ENCODE data around the gene PRR12. TPM values are rescaled to one million over a fixed set of nuclear protein-coding genes. Genes with fewer than 3 reads are reported as not detected.

PRR12 gene
- total and polyA plus RNA-seq, 2 donors (not counting 3 experiments of a cell fraction or from before 2014, with no cell fraction given) = 1.9 to 37.0 TPM

- H3K79me2 ChIP-seq (ENCODE audit: control insufficient read depth, insufficient read depth, low read length) = peaks cover 4% of the 10 kb centered on the region
- no peak overlapping the region for H3K27ac ChIP-seq (ENCODE audit: insufficient read depth, low read depth, low read length)
- no peaks in the 10 kb centered on the region for H3K9me1 ChIP-seq (replicated peaks; ENCODE audit: control insufficient read depth, extremely low read depth, insufficient read depth, low read length)
- no peaks in the 10 kb centered on the region for H3K9me3 ChIP-seq (replicated peaks; ENCODE audit: control insufficient read depth, insufficient read depth, low read length)
- no TSS peak for BruUV-seq (replicated peaks)
- dilution Hi-C loops (cut with MboI; ENCODE audit: extremely low pct_ligation_motif_present, low sequenced_read_pairs) (no loop called here), intact Hi-C loops (cut with micrococcal nuclease) (loop anchor here (1.0 to 2.0 kb wide), 2 partner anchors 82 to 170 kb away; no protein-coding TSS in a partner anchor)
- H3K36me3 ChIP-seq (ENCODE audit: control insufficient read depth in 2 of 2, extremely low read depth in 1 of 2, insufficient read depth in 2 of 2, low read length in 2 of 2) = no peaks in the 10 kb centered on the region
- H3K4me1 ChIP-seq (ENCODE audit: control insufficient read depth, extremely low read depth, insufficient read depth, low read length) = peaks cover 5% of the 10 kb centered on the region
- TF ChIP-seq JUN (IDR thresholded peaks at IDR 0.05; ENCODE audit: borderline replicate concordance, insufficient read depth, insufficient read length, low read depth) (no peak), FOS (IDR thresholded peaks at IDR 0.05; ENCODE audit: borderline replicate concordance, insufficient read depth, low read length) (no peak), POLR2A (IDR thresholded peaks at IDR 0.05; ENCODE audit: low read depth, low read length) (no peak), CTCF (IDR thresholded peaks at IDR 0.05; ENCODE audit: extremely low read depth in 1 of 2, insufficient read depth in 1 of 2, low read depth in 1 of 2, low read length in 2 of 2) (peak; percentile 95 to 97), MYC (IDR thresholded peaks at IDR 0.05; ENCODE audit: low read depth, low read length) (no peak)
- POLR2A ChIA-PET = no interaction called here
- H2AFZ ChIP-seq (ENCODE audit: low read depth, low read length) = peak overlapping the region; percentile 82
- H4K20me1 ChIP-seq (replicated peaks; ENCODE audit: control insufficient read depth, extremely low read depth, insufficient read depth, low read length) = no peaks in the 10 kb centered on the region
- CTCF ChIA-PET = interaction anchor here (0.7 to 2.9 kb wide), 14 partner anchors 8 to 169 kb away, joined by 3 to 10 read pairs (median 4); partner anchors contain the start of genes RRAS and SCAF1
- FAIRE-seq (peak; percentile 93), DNase-seq (ENCODE audit: low read depth, low spot score) (peak; percentile 81)
- H3K27me3 ChIP-seq (ENCODE audit: control insufficient read depth in 2 of 2, insufficient read depth in 2 of 2, low read length in 2 of 2) = no peaks in the 10 kb centered on the region
- H3K4me3 ChIP-seq (replicated peaks in 1 of 3; ENCODE audit: insufficient read depth in 1 of 3, low read depth in 1 of 3, low read length in 3 of 3) = peak overlapping the region in 1 of 3 experiments; percentile 26
- peak overlapping the region; percentile 18 for H3K9ac ChIP-seq (replicated peaks; ENCODE audit: extremely low read depth, insufficient read depth, low read length)
- peak overlapping the region; percentile 19 for H3K4me2 ChIP-seq (ENCODE audit: insufficient read depth, low read length)
Measured at GRCh38 chr19:49672131-49672919, 81.3 kb downstream of the PRR12 start.

Small RNAs within 50 kb of the gene (small RNA-seq; reads per million reads assigned to genes)
- gene RF00019 (ENCODE audit: insufficient read depth, insufficient read length, low read depth, low replicate concordance) = not detected

Other genes with a start within 250 kb of the PRR12 start
- 89.4 and 93.3 TPM in 2 replicates for gene TEAD2, start 228.8 kb upstream of the PRR12 start, total RNA-seq
- gene TEAD2, start 228.8 kb upstream of the PRR12 start, polyA plus RNA-seq = 60.3 and 60.9 TPM in 2 replicates
- gene DKKL1, start 227.3 kb upstream of the PRR12 start, total RNA-seq = not detected in 2 replicates
- gene DKKL1, start 227.3 kb upstream of the PRR12 start, polyA plus RNA-seq = 0.21 and 0.35 TPM in 2 replicates
- gene KASH5, start 202.9 kb upstream of the PRR12 start, total RNA-seq = not detected in 2 replicates
- gene KASH5, start 202.9 kb upstream of the PRR12 start, polyA plus RNA-seq = 0.03 TPM in 1 of 2 replicates, not detected in the other
- gene PTH2, start 167.7 kb upstream of the PRR12 start, total RNA-seq = not detected in 2 replicates
- gene PTH2, start 167.7 kb upstream of the PRR12 start, polyA plus RNA-seq = not detected in 2 replicates
- not detected in 2 replicates for gene GFY, start 165.8 kb upstream of the PRR12 start, total RNA-seq
- gene GFY, start 165.8 kb upstream of the PRR12 start, polyA plus RNA-seq = not detected in 2 replicates
- gene SLC17A7, start 149.7 kb upstream of the PRR12 start, total RNA-seq = 0.13 and 0.25 TPM in 2 replicates
- 0.06 and 0.07 TPM in 2 replicates for gene SLC17A7, start 149.7 kb upstream of the PRR12 start, polyA plus RNA-seq
- gene PIH1D1, start 139.4 kb upstream of the PRR12 start, total RNA-seq = 84.1 and 86.9 TPM in 2 replicates
- gene PIH1D1, start 139.4 kb upstream of the PRR12 start, polyA plus RNA-seq = 72.6 and 83.2 TPM in 2 replicates
- 27.6 and 38.8 TPM in 2 replicates for gene ALDH16A1, start 138.0 kb upstream of the PRR12 start, total RNA-seq
- gene ALDH16A1, start 138.0 kb upstream of the PRR12 start, polyA plus RNA-seq = 33.2 and 42.3 TPM in 2 replicates
- gene FLT3LG, start 117.0 kb upstream of the PRR12 start, total RNA-seq = 4.7 and 5.7 TPM in 2 replicates
- gene FLT3LG, start 117.0 kb upstream of the PRR12 start, polyA plus RNA-seq = 5.0 and 5.6 TPM in 2 replicates
- 2,291 and 2,318 TPM in 2 replicates for gene RPL13A, start 103.6 kb upstream of the PRR12 start, total RNA-seq
- gene RPL13A, start 103.6 kb upstream of the PRR12 start, polyA plus RNA-seq = 4,148 and 5,694 TPM in 2 replicates
- 1,764 and 1,843 TPM in 2 replicates for gene RPS11, start 94.7 kb upstream of the PRR12 start, total RNA-seq
- gene RPS11, start 94.7 kb upstream of the PRR12 start, polyA plus RNA-seq = 4,411 and 4,760 TPM in 2 replicates
- gene FCGRT, start 78.5 kb upstream of the PRR12 start, total RNA-seq = 98.2 and 134 TPM in 2 replicates
- gene FCGRT, start 78.5 kb upstream of the PRR12 start, polyA plus RNA-seq = 197 and 215 TPM in 2 replicates
- 94.4 and 96.1 TPM in 2 replicates for gene RCN3, start 63.2 kb upstream of the PRR12 start, total RNA-seq
- gene RCN3, start 63.2 kb upstream of the PRR12 start, polyA plus RNA-seq = 52.7 and 68.3 TPM in 2 replicates
- 77.5 and 79.8 TPM in 2 replicates for gene NOSIP, start 10.6 kb upstream of the PRR12 start, total RNA-seq
- 128 and 199 TPM in 2 replicates for gene NOSIP, start 10.6 kb upstream of the PRR12 start, polyA plus RNA-seq
- 1.5 and 2.6 TPM in 2 replicates for gene PRRG2, start 9.9 kb upstream of the PRR12 start, total RNA-seq
- 2.9 and 3.0 TPM in 2 replicates for gene PRRG2, start 9.9 kb upstream of the PRR12 start, polyA plus RNA-seq
- 84.8 and 89.5 TPM in 2 replicates for gene RRAS, start 49.0 kb downstream of the PRR12 start, total RNA-seq
- gene RRAS, start 49.0 kb downstream of the PRR12 start, polyA plus RNA-seq = 250 and 329 TPM in 2 replicates
- gene SCAF1, start 51.0 kb downstream of the PRR12 start, total RNA-seq = 75.8 and 83.8 TPM in 2 replicates
- 9.6 and 13.3 TPM in 2 replicates for gene SCAF1, start 51.0 kb downstream of the PRR12 start, polyA plus RNA-seq
- gene IRF3, start 74.7 kb downstream of the PRR12 start, total RNA-seq = 73.5 and 79.1 TPM in 2 replicates
- gene IRF3, start 74.7 kb downstream of the PRR12 start, polyA plus RNA-seq = 64.8 and 92.1 TPM in 2 replicates
- 52.4 and 58.5 TPM in 2 replicates for gene BCL2L12, start 74.8 kb downstream of the PRR12 start, total RNA-seq
- 49.8 and 62.2 TPM in 2 replicates for gene BCL2L12, start 74.8 kb downstream of the PRR12 start, polyA plus RNA-seq
- gene PRMT1, start 86.1 kb downstream of the PRR12 start, total RNA-seq = 234 and 242 TPM in 2 replicates
- 542 and 599 TPM in 2 replicates for gene PRMT1, start 86.1 kb downstream of the PRR12 start, polyA plus RNA-seq
- 3.3 and 4.4 TPM in 2 replicates for gene ADM5, start 98.4 kb downstream of the PRR12 start, total RNA-seq
- gene ADM5, start 98.4 kb downstream of the PRR12 start, polyA plus RNA-seq = 3.3 and 4.5 TPM in 2 replicates
- 24.7 and 45.7 TPM in 2 replicates for gene CPT1C, start 99.9 kb downstream of the PRR12 start, total RNA-seq
- 80.8 and 88.3 TPM in 2 replicates for gene CPT1C, start 99.9 kb downstream of the PRR12 start, polyA plus RNA-seq
- gene TSKS, start 172.1 kb downstream of the PRR12 start, total RNA-seq = not detected in 2 replicates
- 0.03 TPM in 1 of 2 replicates, not detected in the other for gene TSKS, start 172.1 kb downstream of the PRR12 start, polyA plus RNA-seq
- 108 TPM in 2 replicates for gene AP2A1, start 175.8 kb downstream of the PRR12 start, total RNA-seq
- gene AP2A1, start 175.8 kb downstream of the PRR12 start, polyA plus RNA-seq = 113 and 114 TPM in 2 replicates
- gene FUZ, start 222.1 kb downstream of the PRR12 start, total RNA-seq = 14.0 and 15.3 TPM in 2 replicates
- gene FUZ, start 222.1 kb downstream of the PRR12 start, polyA plus RNA-seq = 12.3 and 14.5 TPM in 2 replicates
- gene MED25, start 227.1 kb downstream of the PRR12 start, total RNA-seq = 55.8 and 62.9 TPM in 2 replicates
- gene MED25, start 227.1 kb downstream of the PRR12 start, polyA plus RNA-seq = 28.3 and 31.7 TPM in 2 replicates